Subcutaneous adipose tissue (tissue), 4 donors: ENCODE results near the gene PRKCH. TPM values are rescaled to one million over a fixed set of nuclear protein-coding genes. Genes with fewer than 3 reads are reported as not detected.

Experiments used
- total RNA-seq, 4 donors: library from RNA; depleted of rRNA; stranded (reverse); fragments of >200 nt; gene quantifications; one replicate each; pipeline ENCODE4 v1.1.0, GENCODE V29; 2016
- TF ChIP-seq, protein P1 (sequence below): fragments of 450-650 bp; IDR thresholded peaks from one replicate; pipeline ENCODE4 v1.5.1; 2016; ENCODE audit warnings: low read depth, mild to moderate bottlenecking, control low read depth, antibody characterized with exemption, moderate library complexity

Gene PRKCH
- total RNA-seq, 4 donors from 2014 or later = 25.8 to 46.3 (median 36.4) TPM

DNA sequence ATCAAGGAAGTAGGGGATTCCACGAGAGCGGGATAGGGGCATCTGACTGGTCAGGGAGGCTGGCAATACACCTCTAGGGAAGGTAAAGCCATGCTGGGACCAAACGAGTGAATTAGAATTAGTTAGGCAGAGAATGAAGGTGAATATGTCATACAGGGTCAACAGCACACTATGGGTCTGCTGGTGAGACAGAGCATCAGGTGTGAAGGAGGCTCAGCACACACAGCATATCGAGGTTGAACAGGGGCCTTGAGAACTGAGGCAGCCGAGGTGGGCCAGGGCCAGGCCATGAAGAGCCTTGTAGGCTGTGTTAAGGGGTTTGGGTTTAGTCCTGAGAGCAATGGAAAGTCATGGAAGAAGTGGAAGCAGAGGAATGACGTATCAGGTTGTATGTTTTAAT is 137.8 kb downstream of the PRKCH start:
- TF ChIP-seq, protein P1, sequence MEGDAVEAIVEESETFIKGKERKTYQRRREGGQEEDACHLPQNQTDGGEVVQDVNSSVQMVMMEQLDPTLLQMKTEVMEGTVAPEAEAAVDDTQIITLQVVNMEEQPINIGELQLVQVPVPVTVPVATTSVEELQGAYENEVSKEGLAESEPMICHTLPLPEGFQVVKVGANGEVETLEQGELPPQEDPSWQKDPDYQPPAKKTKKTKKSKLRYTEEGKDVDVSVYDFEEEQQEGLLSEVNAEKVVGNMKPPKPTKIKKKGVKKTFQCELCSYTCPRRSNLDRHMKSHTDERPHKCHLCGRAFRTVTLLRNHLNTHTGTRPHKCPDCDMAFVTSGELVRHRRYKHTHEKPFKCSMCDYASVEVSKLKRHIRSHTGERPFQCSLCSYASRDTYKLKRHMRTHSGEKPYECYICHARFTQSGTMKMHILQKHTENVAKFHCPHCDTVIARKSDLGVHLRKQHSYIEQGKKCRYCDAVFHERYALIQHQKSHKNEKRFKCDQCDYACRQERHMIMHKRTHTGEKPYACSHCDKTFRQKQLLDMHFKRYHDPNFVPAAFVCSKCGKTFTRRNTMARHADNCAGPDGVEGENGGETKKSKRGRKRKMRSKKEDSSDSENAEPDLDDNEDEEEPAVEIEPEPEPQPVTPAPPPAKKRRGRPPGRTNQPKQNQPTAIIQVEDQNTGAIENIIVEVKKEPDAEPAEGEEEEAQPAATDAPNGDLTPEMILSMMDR = no peak

DNA sequence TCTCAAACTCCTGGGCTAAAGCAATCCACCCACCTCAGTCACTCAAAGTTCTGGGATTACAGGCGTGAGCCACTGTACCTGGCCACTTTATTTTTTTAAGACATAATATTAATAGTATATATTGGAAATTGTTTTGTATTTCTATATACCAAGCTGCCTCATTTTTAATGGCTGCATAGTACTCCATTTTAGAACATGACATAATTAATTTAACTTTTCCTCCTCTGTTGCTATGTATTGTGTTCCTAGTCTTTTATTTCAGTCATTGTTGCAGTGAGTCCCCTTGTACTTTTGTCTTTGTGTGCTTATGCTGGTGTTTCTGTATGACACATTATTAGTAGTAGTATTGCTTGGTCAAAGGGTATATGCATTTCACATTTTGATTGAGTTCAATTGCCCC is 138.7 kb downstream of the PRKCH start:
- TF ChIP-seq, protein P1 = no peak

- TF ChIP-seq, protein P1 = no peak
Measured at GRCh38 chr14:61460718-61461611, 139.6 kb downstream of the PRKCH start.

DNA sequence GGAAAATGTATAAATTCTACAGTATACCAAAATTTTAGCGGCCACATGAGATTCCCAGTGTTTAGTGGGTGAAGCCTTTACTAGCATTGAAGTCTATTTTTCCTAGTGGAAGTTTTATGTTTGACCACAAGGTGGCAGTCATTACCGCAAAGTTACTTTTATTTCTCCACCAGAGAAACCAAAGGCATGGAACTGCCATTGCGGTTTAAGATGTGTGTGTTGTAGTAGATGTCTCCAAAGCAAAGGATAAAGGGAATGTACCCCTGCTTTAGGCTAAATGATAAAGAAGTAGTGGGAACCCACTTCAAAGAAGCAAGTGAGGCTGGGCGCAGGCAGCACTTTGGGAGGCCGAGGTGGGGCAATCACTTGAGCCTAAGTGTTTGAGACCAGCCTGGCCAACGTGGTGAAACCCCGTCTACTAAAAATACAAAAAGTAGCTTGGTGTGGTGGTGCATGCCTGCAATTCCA is 140.5 kb downstream of the PRKCH start:
- TF ChIP-seq, protein P1 = no peak

DNA sequence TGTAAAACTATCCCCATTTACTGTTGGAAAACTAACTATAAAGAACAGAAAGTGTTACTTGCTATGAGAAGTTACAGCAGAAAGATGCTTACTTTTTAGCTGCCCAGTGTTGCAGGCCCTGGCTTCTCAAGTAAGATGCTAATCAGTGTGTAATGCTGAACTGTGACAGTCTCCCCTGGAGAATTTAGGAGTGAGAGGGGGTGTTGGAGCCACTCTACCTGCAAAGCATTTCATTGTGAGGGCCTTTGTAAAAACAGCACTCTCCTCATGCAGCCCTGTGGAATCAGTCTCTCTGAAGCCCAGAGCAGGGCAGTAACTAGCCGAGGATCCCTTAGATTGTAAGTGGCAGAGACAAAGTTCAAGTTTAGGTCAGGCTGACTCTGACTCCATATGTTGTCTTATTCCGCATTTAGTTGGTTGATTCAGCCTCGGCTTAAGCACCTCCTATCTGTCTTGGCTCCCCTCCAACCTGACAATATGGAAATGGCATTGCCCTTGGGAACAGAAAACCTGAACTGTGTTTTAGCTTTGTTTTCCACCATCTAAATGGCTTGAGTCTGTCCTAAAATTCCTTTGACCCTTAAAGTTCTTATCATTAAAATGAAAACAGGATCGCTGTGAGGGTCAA is 141.3 kb downstream of the PRKCH start:
- TF ChIP-seq, protein P1 = no peak

GRCh38 chr14:61463664-61464285 is 142.4 kb downstream of the PRKCH start:
- TF ChIP-seq, protein P1 = no peak
